IMR-90 (cell line): ENCODE results near the gene RAB3IL1. TPM values are rescaled to one million over a fixed set of nuclear protein-coding genes. Genes with fewer than 3 reads are reported as not detected.
A peak's percentile ranks its signal among the peaks of the same experiment; 100 is the strongest.

ENCODE experiments used
- ATAC-seq: fragments of 200-7000 bp; cut with Tn5 transposase; 2 replicates; pipeline ENCODE4 v1.9.1; 2020; ENCODE audit warnings: low read depth, mild to moderate bottlenecking, moderate library complexity
- BruUV-seq: library from RNA; stranded (reverse); fragments of 400-500 nt; replicated peaks from 2 replicates; lab custom pipeline; 2021; lab: Mats Ljungman, UMichigan
- CTCF ChIA-PET: fragments of 300-600 bp; formaldehyde crosslinking; extraction: SDS; loops from one replicate; lab custom pipeline; 2021; ENCODE audit warnings: antibody characterized with exemption; lab: Yijun Ruan, JAX
- POLR2A ChIA-PET: fragments of 300-600 bp; sonication (Branson Sonifier 250); formaldehyde crosslinking; loops from one replicate; lab custom pipeline; 2022; ENCODE audit warnings: antibody characterized with exemption; ENCODE audit not compliant: unreplicated experiment; lab: Charles Lee
- DNase-seq: peaks from one replicate; pipeline ENCODE4 v3.0.0; 2013
- H2AFZ ChIP-seq: replicated peaks from 2 replicates; pipeline ENCODE3; 2013; ENCODE audit warnings: low read length, mild to moderate bottlenecking; ENCODE audit not compliant: poor library complexity
- H2AK5ac ChIP-seq: 2 replicates; pipeline ENCODE4 v1.6.1; 2013; ENCODE audit warnings: low read depth, low read length, inconsistent platforms
- H2AK9ac ChIP-seq: replicated peaks from 2 replicates; pipeline ENCODE3; 2013; ENCODE audit warnings: mild to moderate bottlenecking, low read depth, low read length, moderate library complexity; ENCODE audit not compliant: poor library complexity
- H2BK120ac ChIP-seq: 2 replicates; pipeline ENCODE4 v1.6.1; 2013; ENCODE audit warnings: low read depth, low read length, inconsistent platforms
- H2BK15ac ChIP-seq: 3 replicates; pipeline ENCODE4 v1.6.1; 2013; ENCODE audit warnings: low read depth, low read length, inconsistent platforms
- H2BK20ac ChIP-seq: 2 replicates; pipeline ENCODE4 v1.6.1; 2013; ENCODE audit warnings: low read depth, mild to moderate bottlenecking, inconsistent platforms, low read length, moderate library complexity
- H2BK5ac ChIP-seq: 2 replicates; pipeline ENCODE4 v1.6.1; 2013; ENCODE audit warnings: mild to moderate bottlenecking, low read depth, low read length, inconsistent platforms; ENCODE audit not compliant: poor library complexity, severe bottlenecking
- H3K14ac ChIP-seq: replicated peaks from 2 replicates; pipeline ENCODE4 v1.6.1; 2013; ENCODE audit warnings: low read depth, low read length, inconsistent platforms
- H3K18ac ChIP-seq: 2 replicates; pipeline ENCODE4 v1.6.1; 2013; ENCODE audit warnings: low read depth, low read length, control low read depth
- H3K23ac ChIP-seq: 2 replicates; pipeline ENCODE4 v1.6.1; 2013; ENCODE audit warnings: low read depth, low read length, inconsistent platforms
- H3K27ac ChIP-seq: 2 replicates; pipeline ENCODE4 v1.5.1; 2013; ENCODE audit warnings: mild to moderate bottlenecking, control low read depth, low read length; ENCODE audit not compliant: insufficient read depth
- H3K27me3 ChIP-seq: 2 replicates; pipeline ENCODE4 v1.6.1; 2013; ENCODE audit warnings: low read length; ENCODE audit not compliant: control insufficient read depth, insufficient read depth
- H3K36me3 ChIP-seq: 2 replicates; pipeline ENCODE4 v1.6.1; 2013; ENCODE audit warnings: low read length, mixed read lengths; ENCODE audit not compliant: control insufficient read depth, insufficient read depth
- H3K4ac ChIP-seq: 2 replicates; pipeline ENCODE4 v1.6.1; 2013; ENCODE audit warnings: low read depth, low read length, inconsistent platforms
- H3K4me1 ChIP-seq: 2 replicates; pipeline ENCODE4 v1.6.1; 2013; ENCODE audit warnings: low read length, mixed read lengths; ENCODE audit not compliant: control insufficient read depth, insufficient read depth
- H3K4me2 ChIP-seq: 2 replicates; pipeline ENCODE4 v1.6.1; 2013; ENCODE audit warnings: low read depth, mild to moderate bottlenecking, control low read depth, low read length, moderate library complexity
- H3K4me3 ChIP-seq: 2 replicates; pipeline ENCODE4 v1.5.1; 2013; ENCODE audit warnings: low read depth, mild to moderate bottlenecking, control low read depth, low read length, moderate library complexity; ENCODE audit not compliant: insufficient read depth
- H3K56ac ChIP-seq: 2 replicates; pipeline ENCODE4 v1.6.1; 2013; ENCODE audit warnings: low read length, inconsistent platforms; ENCODE audit not compliant: insufficient read depth; ENCODE audit errors: extremely low read depth
- H3K79me1 ChIP-seq, 2 experiments: 2 replicates each; pipeline ENCODE4 v1.6.1; 2013; ENCODE audit warnings: low read length in 2 of 2, inconsistent platforms in 1 of 2, low read depth in 1 of 2
- H3K9ac ChIP-seq: 2 replicates; pipeline ENCODE4 v1.6.1; 2013; ENCODE audit warnings: low read depth, low read length, control low read depth
- H3K9me1 ChIP-seq: 2 replicates; pipeline ENCODE4 v1.6.1; 2013; ENCODE audit warnings: low read length, inconsistent platforms; ENCODE audit not compliant: insufficient read depth
- H3K9me3 ChIP-seq: 2 replicates; pipeline ENCODE4 v1.6.1; 2013; ENCODE audit warnings: low read length; ENCODE audit not compliant: control insufficient read depth, insufficient read depth
- H4K20me1 ChIP-seq: 2 replicates; pipeline ENCODE4 v1.6.1; 2013; ENCODE audit warnings: low read length, inconsistent platforms; ENCODE audit not compliant: insufficient read depth
- H4K5ac ChIP-seq: 2 replicates; pipeline ENCODE4 v1.6.1; 2013; ENCODE audit warnings: mild to moderate bottlenecking, low read depth, low read length, control low read depth
- H4K8ac ChIP-seq, 2 experiments: 2 replicates each; pipeline ENCODE4 v1.6.1; 2013; ENCODE audit warnings: low read depth in 2 of 2, low read length in 2 of 2, control low read depth in 1 of 2, inconsistent platforms in 1 of 2
- H4K91ac ChIP-seq: 2 replicates; pipeline ENCODE4 v1.6.1; 2013; ENCODE audit warnings: low read depth, low read length, inconsistent platforms; ENCODE audit not compliant: insufficient read depth
- BHLHE40 ChIP-seq: fragments of 150-350 bp; IDR thresholded peaks from 2 replicates; pipeline ENCODE4 v1.6.1; 2016; ENCODE audit warnings: mild to moderate bottlenecking, low read depth, low read length
- CEBPB ChIP-seq: IDR thresholded peaks from 2 replicates; pipeline ENCODE4 v1.6.1; 2012; ENCODE audit warnings: low read depth, low read length, improper control_type of control experiment
- MAFK ChIP-seq: IDR thresholded peaks from 2 replicates; pipeline ENCODE4 v1.6.1; 2012; ENCODE audit warnings: low read depth, low read length, improper control_type of control experiment
- MAZ ChIP-seq: IDR thresholded peaks from 2 replicates; pipeline ENCODE4 v1.6.1; 2012; ENCODE audit warnings: low read depth, mild to moderate bottlenecking, low read length, improper control_type of control experiment, moderate library complexity, borderline replicate concordance
- POLR2A ChIP-seq: IDR thresholded peaks from 2 replicates; pipeline ENCODE4 v1.6.1; 2012; ENCODE audit warnings: mild to moderate bottlenecking, low read depth, low read length
- RAD21 ChIP-seq: IDR thresholded peaks from 2 replicates; pipeline ENCODE4 v1.6.1; 2012; ENCODE audit warnings: low read length, improper control_type of control experiment
- RCOR1 ChIP-seq: IDR thresholded peaks from 2 replicates; pipeline ENCODE4 v1.6.1; 2012; ENCODE audit warnings: mild to moderate bottlenecking, low read length, improper control_type of control experiment; ENCODE audit not compliant: insufficient replicate concordance
- SMC3 ChIP-seq: fragments of 150-350 bp; IDR thresholded peaks from 2 replicates; pipeline ENCODE4 v1.6.1; 2016; ENCODE audit warnings: low read depth, mild to moderate bottlenecking, antibody characterized with exemption, low read length, moderate library complexity
- USF2 ChIP-seq: fragments of 150-350 bp; IDR thresholded peaks from 2 replicates; pipeline ENCODE4 v1.6.1; 2017; ENCODE audit warnings: mild to moderate bottlenecking, antibody characterized with exemption, low read length, low read depth
- WGBS, 2 experiments: methylation state at CpG; one replicate each; pipeline versions ENCODE4 v1.1.5 to v1.1.7; 2013; ENCODE audit warnings: missing lambda C conversion rate in 2 of 2; ENCODE audit not compliant: insufficient read length in 1 of 2; ENCODE audit errors: extremely low coverage in 2 of 2; 5-methylcytosine and 5-hydroxymethylcytosine counted together
- dilution Hi-C: fragments of 300-500 bp; cut with HindIII; formaldehyde crosslinking; loops from one replicate; pipeline ENCODE4 v1.14.3; 2018; ENCODE audit warnings: low sequenced_read_pairs; ENCODE audit not compliant: unreplicated experiment
- in situ Hi-C: fragments of 300-500 bp; cut with MboI; formaldehyde crosslinking; loops from 3 replicates; pipeline ENCODE4 v1.14.3; 2019; ENCODE audit warnings: low sequenced_read_pairs, inconsistent platforms, mixed read lengths
- intact Hi-C: fragments of 100-400 bp; cut with micrococcal nuclease; formaldehyde crosslinking; loops from 2 replicates; pipeline ENCODE4 v1.10.0; 2022
- polyA plus RNA-seq, 3 experiments: library from polyadenylated mRNA; depleted of rRNA; stranded (reverse); fragments of >200 nt; gene quantifications; 2 replicates each; pipeline ENCODE4 v1.2.3, GENCODE V29; 2012; ENCODE audit warnings: low replicate concordance in 1 of 3
- total RNA-seq: library from RNA; depleted of rRNA; stranded (reverse); fragments of >200 nt; gene quantifications from 2 replicates; pipeline ENCODE4 v1.2.3, GENCODE V29; 2012
- TF ChIP-seq, protein P1 (sequence below): conservative IDR thresholded peaks from 2 replicates; pipeline ENCODE4 v1.5.1; 2012; ENCODE audit warnings: mild to moderate bottlenecking, low read depth, low read length, improper control_type of control experiment

The RAB3IL1 gene
- total and polyA plus RNA-seq, 2 of the 4 experiments (the other 2 are of a cell fraction) = 0.72 to 1.9 TPM

GRCh38 chr11:61862714-61863547, 54.4 kb downstream of the RAB3IL1 start (continued):
- TF ChIP-seq BHLHE40 = no peak

- H3K9me3 ChIP-seq = no peaks in the 10 kb centered on the region
- no peak overlapping the region for H2BK20ac ChIP-seq
- no peak overlapping the region for H4K5ac ChIP-seq
- intact Hi-C loops (no loop called here), dilution Hi-C loops (no loop called here), in situ Hi-C loops (loop anchor here (25.0 kb wide), 1 partner anchor 451 kb away; no protein-coding TSS in a partner anchor)
- no peak overlapping the region for H3K14ac ChIP-seq
- H3K4ac ChIP-seq = no peak overlapping the region
- H3K56ac ChIP-seq = no peak overlapping the region
- H3K4me1 ChIP-seq = no peaks in the 10 kb centered on the region
- H3K9me1 ChIP-seq = no peaks in the 10 kb centered on the region
- no peak overlapping the region for H2BK15ac ChIP-seq
- H3K79me1 ChIP-seq = no peaks in the 10 kb centered on the region
- H2AK5ac ChIP-seq = no peak overlapping the region
- BruUV-seq = no TSS peak
- H2BK5ac ChIP-seq = no peak overlapping the region
- CTCF ChIA-PET = no interaction called here
- H4K91ac ChIP-seq = no peak overlapping the region
- no peak for ATAC-seq
- TF ChIP-seq RAD21 (no peak), CEBPB (no peak), POLR2A (no peak), MAZ (no peak), MAFK (no peak), BHLHE40 (no peak), RCOR1 (no peak), SMC3 (no peak), USF2 (no peak)
- TF ChIP-seq, protein P1, sequence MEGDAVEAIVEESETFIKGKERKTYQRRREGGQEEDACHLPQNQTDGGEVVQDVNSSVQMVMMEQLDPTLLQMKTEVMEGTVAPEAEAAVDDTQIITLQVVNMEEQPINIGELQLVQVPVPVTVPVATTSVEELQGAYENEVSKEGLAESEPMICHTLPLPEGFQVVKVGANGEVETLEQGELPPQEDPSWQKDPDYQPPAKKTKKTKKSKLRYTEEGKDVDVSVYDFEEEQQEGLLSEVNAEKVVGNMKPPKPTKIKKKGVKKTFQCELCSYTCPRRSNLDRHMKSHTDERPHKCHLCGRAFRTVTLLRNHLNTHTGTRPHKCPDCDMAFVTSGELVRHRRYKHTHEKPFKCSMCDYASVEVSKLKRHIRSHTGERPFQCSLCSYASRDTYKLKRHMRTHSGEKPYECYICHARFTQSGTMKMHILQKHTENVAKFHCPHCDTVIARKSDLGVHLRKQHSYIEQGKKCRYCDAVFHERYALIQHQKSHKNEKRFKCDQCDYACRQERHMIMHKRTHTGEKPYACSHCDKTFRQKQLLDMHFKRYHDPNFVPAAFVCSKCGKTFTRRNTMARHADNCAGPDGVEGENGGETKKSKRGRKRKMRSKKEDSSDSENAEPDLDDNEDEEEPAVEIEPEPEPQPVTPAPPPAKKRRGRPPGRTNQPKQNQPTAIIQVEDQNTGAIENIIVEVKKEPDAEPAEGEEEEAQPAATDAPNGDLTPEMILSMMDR = no peak
- no peak overlapping the region for H3K4me3 ChIP-seq
- no peak overlapping the region for H2AFZ ChIP-seq
- no peak overlapping the region for H4K8ac ChIP-seq
- no peaks in the 10 kb centered on the region for H3K27me3 ChIP-seq
- peaks cover 54% of the 10 kb centered on the region for H3K36me3 ChIP-seq
- H3K9ac ChIP-seq = no peak overlapping the region
- H2BK120ac ChIP-seq = no peak overlapping the region
- DNase-seq = no peak
- no peak overlapping the region for H3K23ac ChIP-seq
- WGBS, 2 experiments = 90% methylated on average over 5 of the region's 9 CpGs; no CpG with 5 or more reads in 1 of the 2 experiments
- no peak overlapping the region for H3K4me2 ChIP-seq
- H3K27ac ChIP-seq = no peak overlapping the region
- no peak overlapping the region for H3K18ac ChIP-seq
- no peaks in the 10 kb centered on the region for H4K20me1 ChIP-seq
- POLR2A ChIA-PET = no interaction called here
- H2AK9ac ChIP-seq = peak overlapping the region; percentile 29
Measured at GRCh38 chr11:61861634-61862033, 55.7 kb downstream of the RAB3IL1 start.
